Measurements from ENCODE around the gene ZNF148. TPM values are rescaled to one million over a fixed set of nuclear protein-coding genes. Genes with fewer than 3 reads are reported as not detected.
"Not testable (repeated sequence)": the region's sequence is repeated elsewhere in the genome, so short reads cannot be mapped to it uniquely, and the experiment has no call there.

ZNF148 gene
- total RNA-seq, 2 donors from 2014 or later, result 33.8 to 37.8 TPM

GRCh38 chr3:125414669-125415068 is 39.5 kb upstream of the ZNF148 start:
- Histone ChIP-seq H3K36me3 (ENCODE audit: control insufficient read depth, insufficient read depth, low read length) (no peaks in the 10 kb centered on the region), H3K4me1 (ENCODE audit: control insufficient read depth, insufficient read depth, low read length) (peaks cover 4% of the 10 kb centered on the region), H3K4me3 (ENCODE audit: low read length) (no peak overlapping the region), H3K27ac (ENCODE audit: low read depth, low read length) (no peak overlapping the region), H3K27me3 (ENCODE audit: control insufficient read depth, insufficient read depth, low read length, poor library complexity, severe bottlenecking) (no peaks in the 10 kb centered on the region), H3K9me3 (ENCODE audit: control insufficient read depth, low read length) (peaks cover 10% of the 10 kb centered on the region), H3K9ac (ENCODE audit: extremely low read depth, low read length, poor library complexity, severe bottlenecking) (no peak overlapping the region)
- H3K4me1 Mint-ChIP-seq, result peaks cover 6% of the 10 kb centered on the region
- no peak for TF ChIP-seq CTCF (conservative IDR thresholded peaks at IDR 0.05)
- DNase-seq, result no peak
- H3K4me3 Mint-ChIP-seq, result no peak overlapping the region
- H3K27ac Mint-ChIP-seq, result no peak overlapping the region
- 89 to 92% methylated on average over 3 to 8 of the region's 8 CpGs for WGBS, 2 experiments (ENCODE audit: insufficient coverage in 1 of 2, insufficient read length in 1 of 2)
- H3K9me3 Mint-ChIP-seq, result peaks cover 8% of the 10 kb centered on the region
- no peaks in the 10 kb centered on the region for H3K36me3 Mint-ChIP-seq (ENCODE audit: low read depth)
- peaks cover 10% of the 10 kb centered on the region for H3K27me3 Mint-ChIP-seq (ENCODE audit: insufficient read depth)

- peaks cover 4% of the 10 kb centered on the region for H3K4me1 ChIP-seq (ENCODE audit: control insufficient read depth, insufficient read depth, low read length)
- H3K4me3 Mint-ChIP-seq, result no peak overlapping the region
- no peaks in the 10 kb centered on the region for H3K27me3 ChIP-seq (ENCODE audit: control insufficient read depth, insufficient read depth, low read length, poor library complexity, severe bottlenecking)
- WGBS, 2 experiments (ENCODE audit: insufficient coverage in 1 of 2, insufficient read length in 1 of 2), result 95 to 100% methylated on average over 1 to 6 of the region's 6 CpGs
- no peak overlapping the region for H3K27ac Mint-ChIP-seq
- H3K36me3 ChIP-seq (ENCODE audit: control insufficient read depth, insufficient read depth, low read length), result no peaks in the 10 kb centered on the region
- H3K4me3 ChIP-seq (ENCODE audit: low read length), result no peak overlapping the region
- no peak for DNase-seq
- H3K9me3 Mint-ChIP-seq, result peaks cover 10% of the 10 kb centered on the region
- H3K9me3 ChIP-seq (ENCODE audit: control insufficient read depth, low read length), result peaks cover 8% of the 10 kb centered on the region
- no peak overlapping the region for H3K9ac ChIP-seq (ENCODE audit: extremely low read depth, low read length, poor library complexity, severe bottlenecking)
- H3K27me3 Mint-ChIP-seq (ENCODE audit: insufficient read depth), result peaks cover 10% of the 10 kb centered on the region
- peaks cover 2% of the 10 kb centered on the region for H3K4me1 Mint-ChIP-seq
- no peak overlapping the region for H3K27ac ChIP-seq (ENCODE audit: low read depth, low read length)
- H3K36me3 Mint-ChIP-seq (ENCODE audit: low read depth), result no peaks in the 10 kb centered on the region
- peak; percentile 11 for TF ChIP-seq CTCF (conservative IDR thresholded peaks at IDR 0.05)
Measured at GRCh38 chr3:125410922-125411321, 35.8 kb upstream of the ZNF148 start.

GRCh38 chr3:125406070-125406469 is 30.9 kb upstream of the ZNF148 start:
- DNase-seq, result no peak
- Mint-ChIP-seq H3K9me3 (peaks cover 14% of the 10 kb centered on the region), H3K27ac (no peak overlapping the region), H3K4me1 (peaks cover 9% of the 10 kb centered on the region), H3K4me3 (no peak overlapping the region), H3K36me3 (ENCODE audit: low read depth) (no peaks in the 10 kb centered on the region), H3K27me3 (ENCODE audit: insufficient read depth) (peaks cover 2% of the 10 kb centered on the region)
- H3K27ac ChIP-seq (ENCODE audit: low read depth, low read length), result no peak overlapping the region
- H3K9ac ChIP-seq (ENCODE audit: extremely low read depth, low read length, poor library complexity, severe bottlenecking), result no peak overlapping the region
- H3K36me3 ChIP-seq (ENCODE audit: control insufficient read depth, insufficient read depth, low read length), result no peaks in the 10 kb centered on the region
- H3K4me1 ChIP-seq (ENCODE audit: control insufficient read depth, insufficient read depth, low read length), result peaks cover 7% of the 10 kb centered on the region
- H3K4me3 ChIP-seq (ENCODE audit: low read length), result no peak overlapping the region
- TF ChIP-seq CTCF (conservative IDR thresholded peaks at IDR 0.05), result no peak
- H3K9me3 ChIP-seq (ENCODE audit: control insufficient read depth, low read length), result peaks cover 20% of the 10 kb centered on the region
- no peaks in the 10 kb centered on the region for H3K27me3 ChIP-seq (ENCODE audit: control insufficient read depth, insufficient read depth, low read length, poor library complexity, severe bottlenecking)
- WGBS, 2 experiments (ENCODE audit: insufficient coverage in 1 of 2, insufficient read length in 1 of 2), result 73 to 94% methylated on average over 2 of the region's 2 CpGs

GRCh38 chr3:125405515-125405914 is 30.4 kb upstream of the ZNF148 start:
- DNase-seq; H3K27me3 ChIP-seq (ENCODE audit: control insufficient read depth, insufficient read depth, low read length, poor library complexity, severe bottlenecking); H3K9ac ChIP-seq (ENCODE audit: extremely low read depth, low read length, poor library complexity, severe bottlenecking); H3K4me3 Mint-ChIP-seq; H3K27ac Mint-ChIP-seq; H3K36me3 ChIP-seq (ENCODE audit: control insufficient read depth, insufficient read depth, low read length); H3K4me1 Mint-ChIP-seq; H3K27ac ChIP-seq (ENCODE audit: low read depth, low read length); H3K27me3 Mint-ChIP-seq (ENCODE audit: insufficient read depth); H3K36me3 Mint-ChIP-seq (ENCODE audit: low read depth): not testable (repeated sequence)
- 87% methylated on average over 4 of the region's 4 CpGs; no CpG with 5 or more reads in 1 of the 2 experiments for WGBS, 2 experiments (ENCODE audit: insufficient coverage in 1 of 2, insufficient read length in 1 of 2)
- Histone ChIP-seq H3K9me3 (ENCODE audit: control insufficient read depth, low read length) (peaks cover 20% of the 10 kb centered on the region), H3K4me1 (ENCODE audit: control insufficient read depth, insufficient read depth, low read length) (peaks cover 12% of the 10 kb centered on the region), H3K4me3 (ENCODE audit: low read length) (peak overlapping the region; percentile 56)
- peaks cover 14% of the 10 kb centered on the region for H3K9me3 Mint-ChIP-seq
